GM21717 (cell line): ENCODE results near the gene ARHGAP35.

Experiments
- ATAC-seq: cut with Tn5 transposase; IDR thresholded peaks from one replicate; pipeline ENCODE4 v1.9.1; 2021; ENCODE audit warnings: mild to moderate bottlenecking, moderate library complexity; ENCODE audit not compliant: unreplicated experiment

Gene ARHGAP35

GRCh38 chr19:46901701-46902401 is 41.1 kb downstream of the ARHGAP35 start:
- no peak for ATAC-seq

- ATAC-seq = no peak
Measured at GRCh38 chr19:46902402-46902766, 41.6 kb downstream of the ARHGAP35 start.

- no peak for ATAC-seq
Measured at GRCh38 chr19:46903458-46903857, 42.7 kb downstream of the ARHGAP35 start.

GRCh38 chr19:46904114-46905060 is 43.6 kb downstream of the ARHGAP35 start:
- ATAC-seq = no peak

GRCh38 chr19:46906221-46906620 is 45.4 kb downstream of the ARHGAP35 start:
- ATAC-seq = no peak

GRCh38 chr19:46907880-46908279 is 47.1 kb downstream of the ARHGAP35 start:
- ATAC-seq = no peak

- ATAC-seq = no peak
Measured at GRCh38 chr19:46909356-46909755, 48.6 kb downstream of the ARHGAP35 start.
